NCI-H748 treated with DMSO at 0.1 percent for 48 hours (cell line): ENCODE measurements around the gene TNFSF10.
A peak's percentile ranks its signal among the peaks of the same experiment; 100 is the strongest.

Source experiments
- DNase-seq: peaks from one replicate; lab custom pipeline; 2025; lab: John Stamatoyannopoulos, UW

The TNFSF10 gene

GRCh38 chr3:172517859-172518466 lies 5.3 kb downstream of the TNFSF10 start:
- DNase-seq, result no peak

- DNase-seq, result no peak
Observed at GRCh38 chr3:172516318-172517214, 6.7 kb downstream of the TNFSF10 start.

- DNase-seq, result no peak
Observed at GRCh38 chr3:172515130-172515918, 7.9 kb downstream of the TNFSF10 start.

- no peak for DNase-seq
Observed at GRCh38 chr3:172514678-172515077, 8.6 kb downstream of the TNFSF10 start.

GRCh38 chr3:172513488-172513887 lies 9.7 kb downstream of the TNFSF10 start:
- no peak for DNase-seq

- DNase-seq, result no peak
Observed at GRCh38 chr3:172511783-172512762, 11.2 kb downstream of the TNFSF10 start.

GRCh38 chr3:172506094-172506493 lies 17.1 kb downstream of the TNFSF10 start:
- DNase-seq, result no peak

GRCh38 chr3:172501540-172501939 lies 21.7 kb downstream of the TNFSF10 start:
- DNase-seq, result no peak

- DNase-seq, result peak; percentile 5
Observed at GRCh38 chr3:172490198-172490669, 33.0 kb downstream of the TNFSF10 start.

- no peak for DNase-seq
Observed at GRCh38 chr3:172478116-172478515, 45.1 kb downstream of the TNFSF10 start.

- DNase-seq, result no peak
Observed at GRCh38 chr3:172476347-172476746, 46.9 kb downstream of the TNFSF10 start.

GRCh38 chr3:172475703-172476102 lies 47.5 kb downstream of the TNFSF10 start:
- no peak for DNase-seq

GRCh38 chr3:172471903-172472302 lies 51.3 kb downstream of the TNFSF10 start:
- no peak for DNase-seq

- DNase-seq, result no peak
Observed at GRCh38 chr3:172470588-172470987, 52.6 kb downstream of the TNFSF10 start.

GRCh38 chr3:172467170-172467824 lies 55.9 kb downstream of the TNFSF10 start:
- DNase-seq, result no peak

- DNase-seq, result no peak
Observed at GRCh38 chr3:172466553-172467130, 56.6 kb downstream of the TNFSF10 start.

GRCh38 chr3:172465281-172465680 lies 57.9 kb downstream of the TNFSF10 start:
- DNase-seq, result no peak

GRCh38 chr3:172464306-172464705 lies 58.9 kb downstream of the TNFSF10 start:
- DNase-seq, result no peak

GRCh38 chr3:172461530-172462138 lies 61.6 kb downstream of the TNFSF10 start:
- DNase-seq, result no peak

- DNase-seq, result no peak
Observed at GRCh38 chr3:172456404-172456803, 66.8 kb downstream of the TNFSF10 start.
